Liver (tissue), 9 donors: ENCODE data around the gene SEL1L2. TPM values are rescaled to one million over a fixed set of nuclear protein-coding genes. Genes with fewer than 3 reads are reported as not detected.

Source experiments
- DNase-seq: peaks from one replicate; pipeline ENCODE4 v3.0.0-alpha.2; 2017; ENCODE audit warnings: low spot score
- H3K27ac ChIP-seq, 2 donors: one replicate each; pipeline ENCODE4 v1.7.0; 2013; ENCODE audit warnings: inconsistent platforms in 2 of 2, low read length in 2 of 2, control low read depth in 1 of 2, low read depth in 1 of 2, mild to moderate bottlenecking in 1 of 2
- H3K27me3 ChIP-seq, 4 donors: one replicate each; pipeline versions ENCODE4 v1.6.1 to v1.7.0; 2013; ENCODE audit warnings: low read length in 3 of 4, inconsistent platforms in 1 of 4, mild to moderate bottlenecking in 1 of 4, moderate library complexity in 1 of 4; ENCODE audit not compliant: control insufficient read depth in 4 of 4, insufficient read depth in 4 of 4
- H3K36me3 ChIP-seq, 4 donors: one replicate each; pipeline versions ENCODE4 v1.6.1 to v1.7.0; 2013; ENCODE audit warnings: low read length in 3 of 4, mild to moderate bottlenecking in 3 of 4, low read depth in 1 of 4, moderate library complexity in 1 of 4; ENCODE audit not compliant: control insufficient read depth in 4 of 4, insufficient read depth in 3 of 4
- H3K4me1 ChIP-seq, 4 donors: one replicate each; pipeline versions ENCODE4 v1.6.1 to v1.7.0; 2013; ENCODE audit warnings: low read length in 3 of 4, mild to moderate bottlenecking in 3 of 4, moderate library complexity in 1 of 4; ENCODE audit not compliant: control insufficient read depth in 4 of 4, insufficient read depth in 4 of 4
- H3K4me3 ChIP-seq, 3 donors: one replicate each; pipeline versions ENCODE4 v1.6.1 to v1.7.0; 2013; ENCODE audit warnings: low read length in 3 of 3, control low read depth in 1 of 3, low read depth in 1 of 3, mild to moderate bottlenecking in 1 of 3
- H3K9ac ChIP-seq, 2 donors: one replicate each; pipeline ENCODE4 v1.7.0; 2013; ENCODE audit warnings: low read length in 2 of 2, mild to moderate bottlenecking in 2 of 2, moderate library complexity in 2 of 2, control low read depth in 1 of 2, low read depth in 1 of 2
- H3K9me3 ChIP-seq, 4 donors: one replicate each; pipeline versions ENCODE4 v1.6.1 to v1.7.0; 2013; ENCODE audit warnings: low read length in 3 of 4; ENCODE audit not compliant: control insufficient read depth in 4 of 4
- ATF3 ChIP-seq: IDR thresholded peaks from 2 replicates; pipeline ENCODE4 v1.6.1; 2016; ENCODE audit warnings: antibody characterized with exemption
- CTCF ChIP-seq: fragments of 150-350 bp; IDR thresholded peaks from 2 replicates; pipeline ENCODE4 v1.5.1; 2017; ENCODE audit warnings: improper control_type of control experiment, low read depth, low read length; ENCODE audit not compliant: missing input control
- FOXA1 ChIP-seq: IDR thresholded peaks from 2 replicates; pipeline ENCODE4 v1.6.1; 2016; ENCODE audit warnings: antibody characterized with exemption
- FOXA2 ChIP-seq: IDR thresholded peaks from 2 replicates; pipeline ENCODE4 v1.6.1; 2016; ENCODE audit warnings: antibody characterized with exemption
- GABPA ChIP-seq, 2 donors: IDR thresholded peaks in 1 of 2; conservative IDR thresholded peaks in 1 of 2; 2 replicates each; pipeline ENCODE4 v1.6.1; 2016; ENCODE audit warnings: antibody characterized with exemption in 2 of 2, mild to moderate bottlenecking in 1 of 2, moderate library complexity in 1 of 2
- HNF4A ChIP-seq, 2 donors: conservative IDR thresholded peaks; 2 replicates each; pipeline ENCODE4 v1.6.1; 2016; ENCODE audit warnings: antibody characterized with exemption in 2 of 2, mild to moderate bottlenecking in 2 of 2
- HNF4G ChIP-seq: IDR thresholded peaks from 2 replicates; pipeline ENCODE4 v1.6.1; 2016; ENCODE audit warnings: antibody characterized with exemption
- JUND ChIP-seq, 2 donors: IDR thresholded peaks; 2 replicates each; pipeline ENCODE4 v1.6.1; 2016; ENCODE audit warnings: antibody characterized with exemption in 2 of 2
- NR2F2 ChIP-seq: IDR thresholded peaks from 2 replicates; pipeline ENCODE4 v1.6.1; 2016; ENCODE audit warnings: antibody characterized with exemption
- RAD21 ChIP-seq, 2 donors: IDR thresholded peaks; 2 replicates each; pipeline ENCODE4 v1.6.1; 2016; ENCODE audit warnings: antibody characterized with exemption in 2 of 2, mild to moderate bottlenecking in 2 of 2
- REST ChIP-seq: IDR thresholded peaks from 2 replicates; pipeline ENCODE4 v1.6.1; 2016; ENCODE audit warnings: antibody characterized with exemption, mild to moderate bottlenecking
- RXRA ChIP-seq, 2 donors: IDR thresholded peaks; 2 replicates each; pipeline ENCODE4 v1.6.1; 2017 to 2018; ENCODE audit warnings: antibody characterized with exemption in 2 of 2, mild to moderate bottlenecking in 1 of 2
- SP1 ChIP-seq: IDR thresholded peaks from 2 replicates; pipeline ENCODE4 v1.6.1; 2018; ENCODE audit warnings: antibody characterized with exemption, mild to moderate bottlenecking
- TAF1 ChIP-seq: conservative IDR thresholded peaks from 2 replicates; pipeline ENCODE4 v1.6.1; 2016; ENCODE audit warnings: antibody characterized with exemption, mild to moderate bottlenecking
- YY1 ChIP-seq: IDR thresholded peaks from 2 replicates; pipeline ENCODE4 v1.6.1; 2016; ENCODE audit warnings: antibody characterized with exemption, mild to moderate bottlenecking
- WGBS: extraction: QIAGEN DNeasy Blood & Tissue Kit; methylation state at CpG from one replicate; pipeline ENCODE4 v1.1.7; 2013; 5-methylcytosine and 5-hydroxymethylcytosine counted together
- polyA plus RNA-seq, 2 donors: library from polyadenylated mRNA; stranded (reverse) in 1 of 2; unstranded in 1 of 2; fragments of 200-250 nt in 1 of 2; fragments of >200 nt in 1 of 2; fragmentation: Nextera tagmentation in 1 of 2; extraction: Ambion mirVana in 1 of 2; gene quantifications; one replicate each; pipeline versions ENCODE4 v1.2.1 to v1.2.3, GENCODE V29; 2013 to 2015
- total RNA-seq, 2 donors: library from RNA; depleted of rRNA; stranded (reverse); fragments of >200 nt; gene quantifications; one replicate each; pipeline ENCODE4 v1.2.3, GENCODE V29; 2014
- TF ChIP-seq, protein P1 (sequence below): IDR thresholded peaks from 2 replicates; pipeline ENCODE4 v1.6.1; 2016; ENCODE audit warnings: antibody characterized with exemption
- TF ChIP-seq, protein P2 (sequence below): IDR thresholded peaks from 2 replicates; pipeline ENCODE4 v1.6.1; 2016; ENCODE audit warnings: antibody characterized with exemption
- donor health status: healthy.
- donor health status: healthy.
- donor health status: healthy.
- donor health status: healthy.
- donor health status: healthy.

SEL1L2 gene
- total and polyA plus RNA-seq, 4 donors: not detected

- peaks cover 0 to 5% (median under 1%) of the 10 kb centered on the region in 4 donors for H3K9me3 ChIP-seq
- H3K4me3 ChIP-seq: no peak overlapping the region
- H3K27me3 ChIP-seq: peaks cover 0 to 4% (median 0%) of the 10 kb centered on the region in 4 donors
- WGBS: 58% methylated on average over 6 of the region's 6 CpGs
- H3K36me3 ChIP-seq: no peaks in the 10 kb centered on the region
- TF ChIP-seq TAF1 (no peak), SP1 (no peak), CTCF (no peak), RAD21 (IDR thresholded peaks at IDR 0.05) (no peak), FOXA1 (no peak), NR2F2 (no peak), HNF4G (no peak), JUND (IDR thresholded peaks at IDR 0.05) (no peak), HNF4A (conservative IDR thresholded peaks at IDR 0.05) (no peak)
- TF ChIP-seq, protein P1, sequence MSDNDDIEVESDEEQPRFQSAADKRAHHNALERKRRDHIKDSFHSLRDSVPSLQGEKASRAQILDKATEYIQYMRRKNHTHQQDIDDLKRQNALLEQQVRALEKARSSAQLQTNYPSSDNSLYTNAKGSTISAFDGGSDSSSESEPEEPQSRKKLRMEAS: no peak
- TF ChIP-seq, protein P2, sequence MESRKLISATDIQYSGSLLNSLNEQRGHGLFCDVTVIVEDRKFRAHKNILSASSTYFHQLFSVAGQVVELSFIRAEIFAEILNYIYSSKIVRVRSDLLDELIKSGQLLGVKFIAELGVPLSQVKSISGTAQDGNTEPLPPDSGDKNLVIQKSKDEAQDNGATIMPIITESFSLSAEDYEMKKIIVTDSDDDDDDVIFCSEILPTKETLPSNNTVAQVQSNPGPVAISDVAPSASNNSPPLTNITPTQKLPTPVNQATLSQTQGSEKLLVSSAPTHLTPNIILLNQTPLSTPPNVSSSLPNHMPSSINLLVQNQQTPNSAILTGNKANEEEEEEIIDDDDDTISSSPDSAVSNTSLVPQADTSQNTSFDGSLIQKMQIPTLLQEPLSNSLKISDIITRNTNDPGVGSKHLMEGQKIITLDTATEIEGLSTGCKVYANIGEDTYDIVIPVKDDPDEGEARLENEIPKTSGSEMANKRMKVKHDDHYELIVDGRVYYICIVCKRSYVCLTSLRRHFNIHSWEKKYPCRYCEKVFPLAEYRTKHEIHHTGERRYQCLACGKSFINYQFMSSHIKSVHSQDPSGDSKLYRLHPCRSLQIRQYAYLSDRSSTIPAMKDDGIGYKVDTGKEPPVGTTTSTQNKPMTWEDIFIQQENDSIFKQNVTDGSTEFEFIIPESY: no peak
- no peaks in the 10 kb centered on the region for H3K4me1 ChIP-seq
- no peak for DNase-seq
- no peak overlapping the region for H3K9ac ChIP-seq
- no peak overlapping the region for H3K27ac ChIP-seq
Measured at GRCh38 chr20:13953227-13953626, 37.2 kb downstream of the SEL1L2 start.

DNA sequence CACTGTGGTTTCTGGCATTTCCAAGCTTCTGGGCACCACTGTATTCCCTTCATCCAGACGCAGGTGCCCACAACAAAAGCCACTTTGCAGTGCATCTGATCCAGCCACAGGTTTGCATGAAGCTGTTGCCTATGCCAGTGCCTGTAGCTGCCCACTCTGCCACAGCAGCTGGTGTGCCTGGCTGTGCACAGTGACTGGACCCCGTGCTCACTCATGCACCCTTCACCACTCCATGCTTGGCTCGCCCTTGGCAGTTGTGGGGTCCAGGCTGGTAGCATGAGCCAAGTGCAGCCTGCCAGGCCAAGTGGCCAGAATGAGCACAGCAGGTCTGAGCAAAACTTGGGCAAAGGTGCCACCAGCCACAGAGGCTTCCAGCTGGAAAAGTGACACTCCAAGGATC is 42.7 kb downstream of the SEL1L2 start:
- TF ChIP-seq GABPA (IDR thresholded peaks at IDR 0.05 in 1 of 2, conservative IDR thresholded peaks at IDR 0.05 in 1 of 2): no peak
- no peak for TF ChIP-seq SP1
- TF ChIP-seq TAF1: no peak
- TF ChIP-seq FOXA2: no peak
- no peak for TF ChIP-seq ATF3
- no peak for TF ChIP-seq REST
- TF ChIP-seq CTCF: no peak
- TF ChIP-seq RAD21 (IDR thresholded peaks at IDR 0.05): no peak
- TF ChIP-seq, protein P2: no peak
- TF ChIP-seq RXRA (IDR thresholded peaks at IDR 0.05): no peak
- TF ChIP-seq JUND (IDR thresholded peaks at IDR 0.05): no peak
- no peak for TF ChIP-seq YY1
- H3K9me3 ChIP-seq: peaks cover 0 to 5% (median 0%) of the 10 kb centered on the region in 4 donors
- H3K4me3 ChIP-seq: no peak overlapping the region
- H3K9ac ChIP-seq: no peak overlapping the region
- H3K27me3 ChIP-seq: no peaks in the 10 kb centered on the region
- no peak for DNase-seq
- no peaks in the 10 kb centered on the region for H3K36me3 ChIP-seq
- H3K27ac ChIP-seq: no peak overlapping the region
- H3K4me1 ChIP-seq: no peaks in the 10 kb centered on the region
- 81% methylated on average over 3 of the region's 3 CpGs for WGBS
